CD4-positive, alpha-beta T cell treated with Interleukin-1 beta for 1 hour (primary cell): ENCODE data around the gene CSMD2.

Experiments
- DNase-seq, 2 donors: peaks; one replicate each; pipeline ENCODE4 v3.0.0-alpha.2; 2020 to 2022

The CSMD2 gene

DNA sequence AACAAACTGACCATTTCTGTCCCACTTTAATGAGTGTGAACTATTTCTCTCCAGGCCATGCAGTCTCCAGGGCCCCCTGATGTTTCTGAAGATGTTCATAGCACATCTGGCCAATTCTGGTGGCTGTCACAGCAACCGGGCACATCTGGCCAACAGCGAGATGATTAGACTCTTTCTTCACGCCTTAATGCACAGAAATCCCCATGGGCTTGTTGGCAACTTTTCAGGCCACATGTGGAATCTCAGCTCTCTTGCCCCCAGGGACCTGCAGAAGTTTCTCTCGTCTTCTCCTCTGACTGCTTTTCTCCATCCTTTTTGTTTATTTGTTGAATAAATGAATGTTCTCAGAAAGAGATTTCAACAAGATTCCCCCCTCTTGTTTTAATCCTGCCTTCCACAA lies 372.4 kb downstream of the CSMD2 start:
- DNase-seq = no peak

DNA sequence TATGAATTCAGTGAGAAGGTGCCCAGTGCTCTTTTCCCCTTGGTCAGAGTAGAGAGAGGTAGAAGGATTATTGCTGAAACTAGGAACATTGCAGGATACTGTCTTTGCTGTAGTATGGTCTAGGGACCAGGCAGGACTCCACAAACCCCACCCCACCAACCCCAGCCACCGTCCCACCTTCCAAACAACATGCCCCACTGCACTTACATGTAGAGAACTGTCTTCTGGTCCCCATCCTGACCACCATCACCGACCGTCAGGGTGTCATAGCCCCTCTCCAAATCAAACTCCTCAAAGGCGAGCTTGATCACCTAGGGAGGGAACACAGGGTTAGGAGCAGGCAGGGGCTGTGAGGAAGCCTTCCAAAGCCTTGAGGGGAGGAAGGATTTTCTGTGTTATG lies 372.8 kb downstream of the CSMD2 start:
- DNase-seq = no peak

GRCh38 chr1:33791251-33791650 lies 373.8 kb downstream of the CSMD2 start:
- DNase-seq = no peak

GRCh38 chr1:33790577-33790976 lies 374.5 kb downstream of the CSMD2 start:
- DNase-seq = no peak

DNA sequence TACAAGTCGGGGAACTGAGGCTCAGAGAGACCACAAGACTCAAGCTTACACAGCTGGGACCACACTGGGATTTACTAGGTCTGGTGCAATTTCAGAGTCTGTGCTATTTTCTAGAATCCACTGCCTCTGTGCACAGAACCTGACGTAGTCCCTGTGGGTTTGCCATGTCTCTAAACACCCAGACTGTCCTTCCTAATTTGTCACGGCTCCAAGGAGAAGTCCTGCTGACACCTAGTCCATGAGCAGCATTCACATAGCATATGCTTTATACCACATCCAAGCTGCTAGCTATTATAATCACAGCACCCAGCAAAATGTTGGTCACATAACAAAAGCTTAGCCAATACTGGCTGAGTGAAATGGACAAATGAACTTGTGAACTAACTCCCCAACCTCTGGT lies 380.2 kb downstream of the CSMD2 start:
- no peak for DNase-seq

DNA sequence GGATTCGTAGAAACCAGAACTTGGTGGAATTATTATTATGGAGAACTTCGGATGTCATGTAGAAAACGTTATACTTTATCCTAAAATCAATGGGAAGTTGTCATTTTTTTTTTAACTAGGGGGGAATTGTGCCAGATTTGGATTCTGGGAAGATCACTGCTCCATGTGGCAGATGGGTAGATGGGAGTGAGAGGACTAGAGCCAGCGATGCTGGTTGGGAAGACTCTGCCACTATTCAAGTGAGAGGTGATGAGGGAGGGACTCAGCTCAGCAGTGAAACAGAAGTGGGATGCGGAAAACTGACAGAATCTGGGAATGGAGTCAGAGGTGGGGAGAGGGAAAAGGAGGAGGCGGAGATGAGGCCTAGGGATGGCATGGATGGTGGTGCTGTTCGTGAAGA lies 382.3 kb downstream of the CSMD2 start:
- no peak for DNase-seq

DNA sequence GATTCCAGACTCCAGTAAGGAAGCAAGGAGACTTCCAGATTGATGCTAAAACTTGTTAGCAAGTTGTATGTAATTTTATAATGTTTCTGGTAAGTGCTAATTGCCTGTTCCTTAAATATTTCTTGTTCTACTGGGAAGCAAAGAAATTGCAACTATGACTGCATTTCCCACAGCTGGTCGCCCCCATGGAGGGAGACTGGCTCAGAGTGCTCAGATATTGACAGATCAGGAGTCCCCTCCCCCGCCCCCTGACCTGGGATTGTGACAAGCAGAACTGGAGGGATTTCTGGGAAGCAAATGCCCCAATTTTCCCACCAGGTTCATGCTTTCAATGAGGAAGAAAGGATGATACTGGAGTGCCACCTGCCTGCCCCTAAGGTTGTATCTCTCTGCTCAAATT lies 383.4 kb downstream of the CSMD2 start:
- DNase-seq = no peak

- DNase-seq = no peak
These were observed 387.7 kb downstream of the CSMD2 start for GRCh38 chr1:33777337-33777736.

GRCh38 chr1:33768821-33769220 lies 396.2 kb downstream of the CSMD2 start:
- DNase-seq = no peak

DNA sequence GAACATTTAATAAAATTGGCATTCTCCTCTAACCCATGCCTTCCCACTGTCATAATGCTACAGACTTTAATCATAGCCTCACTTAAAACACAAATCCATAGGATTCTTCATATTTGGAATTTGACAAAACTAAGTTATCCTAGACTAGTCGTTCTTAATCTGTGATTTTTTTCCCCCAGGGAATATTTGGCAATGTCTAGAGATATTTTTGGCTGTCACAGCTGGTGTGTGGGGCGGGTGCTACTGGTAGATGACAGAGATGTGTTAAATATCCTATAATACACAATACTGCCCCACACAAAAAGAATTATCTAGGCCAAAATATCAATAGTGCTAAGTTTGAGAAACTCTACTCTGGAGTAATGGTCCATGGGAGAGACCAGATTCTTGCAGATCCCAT lies 396.9 kb downstream of the CSMD2 start:
- no peak for DNase-seq

- no peak for DNase-seq
These were observed 400.9 kb downstream of the CSMD2 start for GRCh38 chr1:33764149-33764548.

- DNase-seq = no peak
These were observed 401.6 kb downstream of the CSMD2 start for GRCh38 chr1:33763406-33763805.

GRCh38 chr1:33762962-33763361 lies 402.1 kb downstream of the CSMD2 start:
- DNase-seq = no peak

- no peak for DNase-seq
These were observed 402.8 kb downstream of the CSMD2 start for GRCh38 chr1:33762109-33762830.

DNA sequence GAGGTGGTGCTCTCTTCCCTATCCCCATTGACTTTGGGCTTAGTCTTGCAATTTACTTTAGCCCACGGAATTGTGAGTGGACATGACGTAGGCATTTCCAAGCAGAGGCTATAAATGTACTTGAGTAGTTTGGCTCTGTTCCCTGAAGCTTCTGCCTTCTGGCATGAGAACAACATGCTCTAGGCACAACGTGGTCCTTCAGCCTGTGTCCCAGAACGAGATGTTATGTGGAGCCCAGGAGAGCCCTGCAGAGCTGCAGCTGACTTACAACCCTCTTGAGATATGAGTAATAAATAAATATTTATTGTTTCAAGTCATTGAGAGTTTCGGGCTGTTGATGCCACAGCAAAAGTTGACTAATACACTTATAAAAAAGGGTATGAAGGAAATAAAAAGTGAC lies 406.3 kb downstream of the CSMD2 start:
- no peak for DNase-seq

DNA sequence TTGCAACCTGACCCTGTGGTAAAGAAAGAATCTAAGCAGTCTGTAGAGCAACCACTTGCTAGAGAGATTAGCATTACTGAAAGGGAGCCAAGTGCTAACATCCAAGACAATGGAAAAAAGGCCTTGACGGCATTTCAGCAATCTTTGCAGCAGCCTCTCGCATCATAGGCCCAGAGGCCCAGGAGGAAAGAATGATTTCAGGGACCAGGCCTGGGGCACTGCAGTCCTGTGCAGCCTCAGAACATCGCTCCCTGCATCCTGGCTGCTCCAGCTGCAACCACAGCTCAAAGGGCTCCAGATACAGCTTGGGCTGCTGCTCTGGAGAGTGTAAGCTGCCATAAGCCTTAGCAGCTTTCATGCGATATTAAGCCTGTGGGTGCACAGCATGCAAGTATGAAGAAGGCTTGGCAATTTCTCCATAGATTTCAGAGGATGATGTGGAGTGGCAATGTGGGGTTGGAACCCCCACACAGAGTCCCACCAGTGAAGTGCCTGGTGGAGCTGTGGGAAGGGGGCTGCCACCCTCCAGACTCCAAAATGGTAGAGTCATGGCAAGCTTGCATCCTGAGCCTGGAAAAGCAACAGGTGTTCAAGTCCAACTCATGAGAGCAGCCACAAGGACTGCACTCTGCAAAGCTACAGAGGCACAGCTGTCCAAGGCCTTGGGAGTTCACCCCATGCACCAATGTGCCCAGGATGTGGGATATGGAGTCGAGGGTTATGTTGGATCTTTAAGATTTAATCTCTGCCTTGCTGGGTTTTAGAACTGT lies 411.8 kb downstream of the CSMD2 start:
- no peak for DNase-seq

DNA sequence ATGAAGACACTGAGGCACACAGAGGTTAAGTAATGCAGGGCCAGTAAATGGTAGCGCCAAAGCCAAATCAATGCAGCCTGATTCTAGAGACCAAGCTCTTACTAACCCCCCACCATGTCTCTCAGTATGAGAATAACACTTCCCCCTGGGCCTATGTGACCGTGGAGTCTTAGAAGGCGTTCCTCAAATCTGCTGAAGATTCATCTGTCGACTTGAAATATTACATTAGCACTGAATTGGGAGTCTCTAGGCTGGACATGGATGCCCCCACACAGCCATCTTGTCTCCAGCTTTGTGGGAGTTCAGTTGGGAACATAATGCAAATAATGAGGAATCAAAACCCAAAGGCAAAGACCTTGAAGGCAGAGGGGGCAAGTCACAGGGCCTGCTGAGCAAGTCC lies 419.1 kb downstream of the CSMD2 start:
- DNase-seq = no peak

GRCh38 chr1:33743221-33743998 lies 421.6 kb downstream of the CSMD2 start:
- no peak for DNase-seq

DNA sequence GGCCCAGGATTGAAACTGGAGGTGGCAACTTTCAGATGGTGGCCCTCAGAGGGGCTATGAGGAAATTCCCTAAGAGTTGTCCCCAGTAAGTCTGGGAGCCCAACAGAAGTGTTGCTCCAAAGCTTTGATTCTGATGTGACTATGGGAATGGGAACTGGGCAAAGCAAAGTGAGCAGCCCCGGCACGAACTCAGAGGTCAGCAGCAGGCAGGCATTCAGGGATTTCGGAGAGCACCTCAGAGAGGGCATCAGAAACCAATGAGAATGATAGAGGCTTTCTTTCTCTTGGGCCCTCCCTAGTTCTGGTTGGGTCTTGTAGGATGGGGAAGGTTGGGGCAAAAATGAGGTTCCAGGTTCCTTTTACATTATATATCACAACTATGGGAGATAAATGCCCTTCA lies 422.4 kb downstream of the CSMD2 start:
- DNase-seq = no peak

DNA sequence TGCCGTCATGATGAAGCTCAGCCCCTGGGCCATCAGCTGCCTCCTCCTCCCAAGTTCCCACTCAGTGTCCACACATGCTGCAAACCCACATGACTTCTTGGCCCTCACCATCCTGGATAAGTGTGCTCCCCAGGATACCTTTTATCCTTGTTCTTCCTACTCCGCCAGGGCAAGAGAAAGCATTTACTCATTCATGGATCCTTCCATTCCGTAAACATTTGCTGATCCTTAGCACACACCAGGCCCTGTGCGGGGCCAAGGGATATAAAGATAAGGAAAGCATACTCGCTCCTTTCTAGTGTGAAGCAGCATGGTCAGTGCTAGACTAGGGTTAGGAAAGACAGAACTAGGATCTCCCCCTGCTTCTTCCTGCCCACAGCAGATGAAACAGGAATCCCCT lies 423.3 kb downstream of the CSMD2 start:
- DNase-seq = no peak

DNA sequence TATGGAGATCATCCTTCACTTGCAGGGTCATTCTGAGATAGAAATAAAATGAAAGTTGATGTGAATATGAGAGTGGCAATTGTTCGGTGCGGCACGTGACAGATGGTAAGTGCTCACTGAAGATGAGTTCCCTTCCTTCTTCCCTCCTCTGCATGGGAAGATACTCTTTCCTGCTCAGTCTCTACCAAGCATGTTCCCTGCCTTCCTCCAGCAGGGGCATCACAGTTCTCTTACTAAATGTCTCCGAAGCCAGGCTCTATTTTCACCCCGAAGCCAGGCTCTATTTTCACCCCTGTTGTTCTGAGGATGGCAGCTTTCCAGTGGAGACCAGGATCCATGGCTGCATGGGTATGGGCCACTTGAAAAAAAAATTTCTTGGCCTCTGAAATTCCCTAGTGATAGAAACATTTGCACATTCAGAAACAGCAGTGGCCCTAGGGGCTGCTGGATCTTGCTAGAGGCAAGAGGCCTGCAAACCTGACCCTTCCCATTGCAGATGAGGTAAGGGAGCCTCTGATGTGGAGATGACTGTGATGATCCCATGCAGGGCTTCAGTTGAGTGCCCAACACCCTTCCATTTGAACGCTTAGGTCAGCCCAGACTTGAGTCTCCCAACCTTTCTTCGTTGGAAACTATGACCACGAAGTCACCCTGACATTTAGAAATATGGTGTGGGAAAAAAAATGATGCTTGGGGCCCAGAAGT lies 424.8 kb downstream of the CSMD2 start:
- DNase-seq = no peak

- no peak for DNase-seq
These were observed 426.1 kb downstream of the CSMD2 start for GRCh38 chr1:33738976-33739375.

DNA sequence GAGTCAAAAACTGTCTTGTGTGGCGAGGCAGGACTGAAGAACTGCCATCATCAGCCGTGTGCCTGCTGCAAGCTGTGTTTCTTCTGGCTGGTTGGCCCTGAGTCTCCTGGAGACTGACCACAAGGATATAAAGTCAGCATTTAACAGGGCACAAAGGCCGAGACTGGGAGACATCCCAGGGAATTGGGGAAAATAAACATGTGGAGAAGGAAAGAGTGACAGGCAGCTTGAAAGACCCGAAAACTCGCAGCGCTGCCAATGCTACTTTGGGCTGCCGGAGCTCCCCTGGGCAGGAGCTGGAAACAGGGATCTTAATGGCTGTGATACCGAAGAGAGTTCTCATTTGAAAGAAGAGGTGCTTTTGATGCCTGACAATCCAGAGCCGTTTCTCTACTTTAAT lies 426.5 kb downstream of the CSMD2 start:
- no peak for DNase-seq
